NB4 (cell line): ENCODE measurements around the gene FXYD1.

Source experiments
- POLR2A ChIP-seq: IDR thresholded peaks from 2 replicates; pipeline ENCODE4 v1.6.1; 2011; ENCODE audit warnings: mild to moderate bottlenecking; ENCODE audit not compliant: insufficient read length; ENCODE audit errors: extremely low read depth
- TF ChIP-seq, protein P1 (sequence below): IDR thresholded peaks from one replicate; pipeline ENCODE4 v1.5.1; 2012; ENCODE audit warnings: low read depth, low read length

DNA sequence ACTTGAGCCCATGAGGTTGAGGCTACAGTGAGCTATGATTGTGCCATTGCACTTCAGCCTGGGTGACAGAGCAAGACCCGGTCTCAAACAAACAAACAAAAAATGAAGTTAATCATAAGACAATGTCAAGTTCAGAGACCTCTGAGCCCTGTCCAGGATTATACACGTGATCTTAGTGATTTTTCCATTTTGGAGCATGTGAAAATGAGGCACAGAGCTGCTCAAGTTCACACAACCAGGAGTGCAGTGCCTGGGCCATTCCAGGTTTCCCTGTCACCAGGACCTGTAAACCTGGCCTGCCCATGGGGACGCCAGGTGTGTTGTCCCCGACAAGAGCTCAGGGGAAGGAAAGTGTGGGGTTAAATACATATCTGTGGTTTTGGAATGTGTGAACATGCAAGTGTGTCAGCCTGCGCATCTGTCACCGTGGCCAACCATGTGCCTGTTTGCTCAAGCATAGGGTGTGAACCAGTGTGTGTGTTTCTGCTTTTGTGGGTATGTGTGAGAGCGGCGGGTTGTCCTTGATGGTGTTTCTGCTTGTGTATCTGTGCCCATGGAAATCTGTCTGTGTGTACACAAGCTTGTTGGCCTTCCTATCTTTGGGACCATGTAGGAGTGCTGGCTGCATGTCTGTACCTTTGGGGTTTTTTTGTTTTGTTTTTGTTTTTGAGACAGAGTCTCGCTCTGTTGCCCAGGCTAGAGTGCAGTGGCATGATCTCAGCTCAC lies 1.5 kb upstream of the FXYD1 start:
- TF ChIP-seq, protein P1, sequence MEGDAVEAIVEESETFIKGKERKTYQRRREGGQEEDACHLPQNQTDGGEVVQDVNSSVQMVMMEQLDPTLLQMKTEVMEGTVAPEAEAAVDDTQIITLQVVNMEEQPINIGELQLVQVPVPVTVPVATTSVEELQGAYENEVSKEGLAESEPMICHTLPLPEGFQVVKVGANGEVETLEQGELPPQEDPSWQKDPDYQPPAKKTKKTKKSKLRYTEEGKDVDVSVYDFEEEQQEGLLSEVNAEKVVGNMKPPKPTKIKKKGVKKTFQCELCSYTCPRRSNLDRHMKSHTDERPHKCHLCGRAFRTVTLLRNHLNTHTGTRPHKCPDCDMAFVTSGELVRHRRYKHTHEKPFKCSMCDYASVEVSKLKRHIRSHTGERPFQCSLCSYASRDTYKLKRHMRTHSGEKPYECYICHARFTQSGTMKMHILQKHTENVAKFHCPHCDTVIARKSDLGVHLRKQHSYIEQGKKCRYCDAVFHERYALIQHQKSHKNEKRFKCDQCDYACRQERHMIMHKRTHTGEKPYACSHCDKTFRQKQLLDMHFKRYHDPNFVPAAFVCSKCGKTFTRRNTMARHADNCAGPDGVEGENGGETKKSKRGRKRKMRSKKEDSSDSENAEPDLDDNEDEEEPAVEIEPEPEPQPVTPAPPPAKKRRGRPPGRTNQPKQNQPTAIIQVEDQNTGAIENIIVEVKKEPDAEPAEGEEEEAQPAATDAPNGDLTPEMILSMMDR: no peak
- no peak for TF ChIP-seq POLR2A
